GM18520 (cell line): ENCODE results near the gene ATRAID.

Experiments
- ATAC-seq: cut with Tn5 transposase; IDR thresholded peaks from one replicate; pipeline ENCODE4 v1.9.1; 2021; ENCODE audit not compliant: unreplicated experiment

ATRAID gene

GRCh38 chr2:27247893-27248292 lies 36.1 kb downstream of the ATRAID start:
- ATAC-seq, result no peak

- ATAC-seq, result no peak
Observed at GRCh38 chr2:27249159-27249890, 37.5 kb downstream of the ATRAID start.

- ATAC-seq, result no peak
Observed at GRCh38 chr2:27249891-27250651, 38.2 kb downstream of the ATRAID start.

- ATAC-seq, result no peak
Observed at GRCh38 chr2:27250652-27251379, 39.0 kb downstream of the ATRAID start.

GRCh38 chr2:27251766-27252165 lies 39.9 kb downstream of the ATRAID start:
- ATAC-seq, result no peak

- no peak for ATAC-seq
Observed at GRCh38 chr2:27255187-27255586, 43.3 kb downstream of the ATRAID start.

GRCh38 chr2:27255660-27256059 lies 43.8 kb downstream of the ATRAID start:
- ATAC-seq, result no peak

- ATAC-seq, result no peak
Observed at GRCh38 chr2:27256855-27257454, 45.1 kb downstream of the ATRAID start.

GRCh38 chr2:27258051-27258450 lies 46.2 kb downstream of the ATRAID start:
- ATAC-seq, result no peak

- ATAC-seq, result no peak
Observed at GRCh38 chr2:27261241-27261925, 49.5 kb downstream of the ATRAID start.

GRCh38 chr2:27261926-27262298 lies 50.1 kb downstream of the ATRAID start:
- ATAC-seq, result no peak

GRCh38 chr2:27262379-27263286 lies 50.8 kb downstream of the ATRAID start, which contains the start of gene SLC30A3:
TSS of gene SLC30A3 (minus strand) at chr2:27263047. CDS start at chr2:27262906, 141 bp downstream.
- no peak for ATAC-seq

GRCh38 chr2:27263287-27264252 lies 51.7 kb downstream of the ATRAID start:
- ATAC-seq, result no peak

GRCh38 chr2:27264253-27264752 lies 52.5 kb downstream of the ATRAID start:
- no peak for ATAC-seq

GRCh38 chr2:27264753-27265535 lies 53.1 kb downstream of the ATRAID start:
- ATAC-seq, result peak; percentile 36

- no peak for ATAC-seq
Observed at GRCh38 chr2:27265536-27265870, 53.7 kb downstream of the ATRAID start.
